ENCODE data around the gene EEF1G. TPM values are rescaled to one million over a fixed set of nuclear protein-coding genes. Genes with fewer than 3 reads are reported as not detected.

EEF1G gene
- polyA plus RNA-seq, 2 of the 4 experiments (the other 2 are of a cell fraction): 1,570 to 1,728 TPM

GRCh38 chr11:62592146-62592815 lies 18.6 kb upstream of the EEF1G start:
- peak; percentile 5 to 10; a peak in 4 of 6 replicates for ATAC-seq

GRCh38 chr11:62591448-62592145 lies 17.9 kb upstream of the EEF1G start, which contains the start of gene TUT1:
TUT1 (minus strand) TSS chr11:62591523; CDS start chr11:62591485, 38 bp downstream.
- ATAC-seq (peak; percentile 89 to 95), FAIRE-seq (peak; percentile 95), DNase-seq (ENCODE audit: low read depth in 1 of 2, low spot score in 1 of 2) (peak; percentile 96 to 100)
- H3K9me3 ChIP-seq: no peaks in the 10 kb centered on the region
- POLR2A ChIA-PET: interaction anchor here (0.5 to 3.8 kb wide), 49 partner anchors 9 to 624 kb away, joined by 3 to 93 read pairs (median 5); partner anchors contain the start of genes AHNAK, B3GAT3, C11orf98 and CSKMT
- 1% methylated on average over 56 of the region's 58 CpGs for WGBS (ENCODE audit: missing lambda C conversion rate)
- CTCF ChIA-PET: interaction anchor here (0.6 to 4.9 kb wide), 22 partner anchors 10 to 249 kb away, joined by 3 to 32 read pairs (median 5); partner anchors contain the start of genes B3GAT3, EML3, LBHD1 and MTA2
- peak within 1 kb of the TSS; percentile 90 to 91 for H3K27ac ChIP-seq
- H3K4me3 ChIP-seq: peak within 1 kb of the TSS; percentile 79
- peak within 1 kb of the TSS; percentile 90 for H3K4me2 ChIP-seq
- peaks cover 49% of the 10 kb centered on the region for H3K4me1 ChIP-seq
- no peak for TF ChIP-seq JUNB (IDR thresholded peaks at IDR 0.05)
- TF ChIP-seq, protein P1, sequence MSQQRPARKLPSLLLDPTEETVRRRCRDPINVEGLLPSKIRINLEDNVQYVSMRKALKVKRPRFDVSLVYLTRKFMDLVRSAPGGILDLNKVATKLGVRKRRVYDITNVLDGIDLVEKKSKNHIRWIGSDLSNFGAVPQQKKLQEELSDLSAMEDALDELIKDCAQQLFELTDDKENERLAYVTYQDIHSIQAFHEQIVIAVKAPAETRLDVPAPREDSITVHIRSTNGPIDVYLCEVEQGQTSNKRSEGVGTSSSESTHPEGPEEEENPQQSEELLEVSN (IDR thresholded peaks at IDR 0.05; ENCODE audit: borderline replicate concordance, low read depth): no peak; the same call in 1 of the 2 replicates
- peak; percentile 50; the same call in 1 of the 2 replicates for TF ChIP-seq ZC3H11A (IDR thresholded peaks at IDR 0.05)
- TF ChIP-seq, protein P2, sequence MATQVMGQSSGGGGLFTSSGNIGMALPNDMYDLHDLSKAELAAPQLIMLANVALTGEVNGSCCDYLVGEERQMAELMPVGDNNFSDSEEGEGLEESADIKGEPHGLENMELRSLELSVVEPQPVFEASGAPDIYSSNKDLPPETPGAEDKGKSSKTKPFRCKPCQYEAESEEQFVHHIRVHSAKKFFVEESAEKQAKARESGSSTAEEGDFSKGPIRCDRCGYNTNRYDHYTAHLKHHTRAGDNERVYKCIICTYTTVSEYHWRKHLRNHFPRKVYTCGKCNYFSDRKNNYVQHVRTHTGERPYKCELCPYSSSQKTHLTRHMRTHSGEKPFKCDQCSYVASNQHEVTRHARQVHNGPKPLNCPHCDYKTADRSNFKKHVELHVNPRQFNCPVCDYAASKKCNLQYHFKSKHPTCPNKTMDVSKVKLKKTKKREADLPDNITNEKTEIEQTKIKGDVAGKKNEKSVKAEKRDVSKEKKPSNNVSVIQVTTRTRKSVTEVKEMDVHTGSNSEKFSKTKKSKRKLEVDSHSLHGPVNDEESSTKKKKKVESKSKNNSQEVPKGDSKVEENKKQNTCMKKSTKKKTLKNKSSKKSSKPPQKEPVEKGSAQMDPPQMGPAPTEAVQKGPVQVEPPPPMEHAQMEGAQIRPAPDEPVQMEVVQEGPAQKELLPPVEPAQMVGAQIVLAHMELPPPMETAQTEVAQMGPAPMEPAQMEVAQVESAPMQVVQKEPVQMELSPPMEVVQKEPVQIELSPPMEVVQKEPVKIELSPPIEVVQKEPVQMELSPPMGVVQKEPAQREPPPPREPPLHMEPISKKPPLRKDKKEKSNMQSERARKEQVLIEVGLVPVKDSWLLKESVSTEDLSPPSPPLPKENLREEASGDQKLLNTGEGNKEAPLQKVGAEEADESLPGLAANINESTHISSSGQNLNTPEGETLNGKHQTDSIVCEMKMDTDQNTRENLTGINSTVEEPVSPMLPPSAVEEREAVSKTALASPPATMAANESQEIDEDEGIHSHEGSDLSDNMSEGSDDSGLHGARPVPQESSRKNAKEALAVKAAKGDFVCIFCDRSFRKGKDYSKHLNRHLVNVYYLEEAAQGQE (IDR thresholded peaks at IDR 0.05): peak; percentile 69; the same call in 1 of the 2 replicates
- peak; percentile 81 to 97 for TF ChIP-seq JUN (IDR thresholded peaks at IDR 0.05)
- no peak for TF ChIP-seq ZSCAN20 (CRISPR knock-in tag; IDR thresholded peaks at IDR 0.05)
- no peak for TF ChIP-seq FOSL2 (IDR thresholded peaks at IDR 0.05)
- peak; percentile 36 for TF ChIP-seq FOSL2 (CRISPR knock-in tag; IDR thresholded peaks at IDR 0.05)
- peak; percentile 87 for TF ChIP-seq POLR2A (IDR thresholded peaks at IDR 0.05; ENCODE audit: low read length)
- peak; percentile 94 for TF ChIP-seq BCL3 (IDR thresholded peaks at IDR 0.05)
- TF ChIP-seq CHD2 (IDR thresholded peaks at IDR 0.05; ENCODE audit: low read length, partially characterized antibody): no peak
- no peak for TF ChIP-seq EHMT2 (IDR thresholded peaks at IDR 0.05; ENCODE audit: low read depth)
- peak; percentile 49; the same call in 1 of the 2 replicates for TF ChIP-seq MYC (IDR thresholded peaks at IDR 0.05; ENCODE audit: borderline replicate concordance, low read length)
- no peak for TF ChIP-seq TFCP2L1 (CRISPR knock-in tag; IDR thresholded peaks at IDR 0.05)
- TF ChIP-seq ESRRA (IDR thresholded peaks at IDR 0.05; ENCODE audit: borderline replicate concordance, low read length): 0 out of 2 replicates have a peak, but pooled peaks have one; percentile 37
- peak; percentile 87; the same call in 1 of the 2 replicates for TF ChIP-seq RFX5 (IDR thresholded peaks at IDR 0.05)
- 0 out of 3 replicates have a peak, but pooled peaks have one; percentile 9 for TF ChIP-seq SMC3 (IDR thresholded peaks at IDR 0.05)
- TF ChIP-seq PHF8 (IDR thresholded peaks at IDR 0.05; ENCODE audit: borderline replicate concordance, low read depth): peak; percentile 47; the same call in 1 of the 2 replicates
- TF ChIP-seq FOSB (CRISPR knock-in tag; IDR thresholded peaks at IDR 0.05): no peak
- TF ChIP-seq NPAS2 (CRISPR knock-in tag; IDR thresholded peaks at IDR 0.05; ENCODE audit: borderline replicate concordance): no peak
- 0 out of 2 replicates have a peak, but pooled peaks have one; percentile 68 for TF ChIP-seq MAZ (IDR thresholded peaks at IDR 0.05; ENCODE audit: borderline replicate concordance, low read depth, low read length)
- no peak for TF ChIP-seq CBX8 (IDR thresholded peaks at IDR 0.05)
- peak in 1 of 2 experiments; percentile 37; a peak in 1 of 4 replicates for TF ChIP-seq CEBPB (IDR thresholded peaks at IDR 0.05)
- TF ChIP-seq KDM5A (IDR thresholded peaks at IDR 0.05): peak; percentile 12; the same call in 1 of the 2 replicates

More at GRCh38 chr11:62592146-62592815, 18.6 kb upstream of the EEF1G start:
- Histone ChIP-seq H3K9me3 (no peaks in the 10 kb centered on the region), H3K27ac (peak overlapping the region; percentile 80 to 90), H3K4me3 (peak overlapping the region; percentile 79), H3K4me2 (peak overlapping the region; percentile 90), H3K4me1 (peaks cover 48% of the 10 kb centered on the region)
- TF ChIP-seq EP300 (IDR thresholded peaks at IDR 0.05): no peak
- TF ChIP-seq ESRRA (IDR thresholded peaks at IDR 0.05; ENCODE audit: borderline replicate concordance, low read length): no peak
- TF ChIP-seq RNF2 (IDR thresholded peaks at IDR 0.05; ENCODE audit: borderline replicate concordance, low read depth): no peak
- TF ChIP-seq FOSL2 (IDR thresholded peaks at IDR 0.05): no peak
- TF ChIP-seq FOSL2 (CRISPR knock-in tag; IDR thresholded peaks at IDR 0.05): no peak
- TF ChIP-seq ATOH8 (CRISPR knock-in tag; IDR thresholded peaks at IDR 0.05; ENCODE audit: low read depth): no peak
- WGBS (ENCODE audit: missing lambda C conversion rate): 49% methylated on average over 14 of the region's 17 CpGs
- no peak for FAIRE-seq
- ChIA-PET CTCF (interaction anchor here (0.6 to 4.9 kb wide), 24 partner anchors 9 to 270 kb away, joined by 3 to 32 read pairs (median 5); partner anchors contain the start of genes B3GAT3, EML3, MTA2 and ROM1), POLR2A (interaction anchor here (0.7 to 3.8 kb wide), 42 partner anchors 8 to 625 kb away, joined by 3 to 93 read pairs (median 6); partner anchors contain the start of genes AHNAK, B3GAT3, C11orf98 and CSKMT)
- no peak for DNase-seq (ENCODE audit: low read depth in 1 of 2, low spot score in 1 of 2)

Data from A549 (cell line).